HepG2 (cell line): ENCODE results near the gene VTI1B. TPM values are rescaled to one million over a fixed set of nuclear protein-coding genes. Genes with fewer than 3 reads are reported as not detected.

Experiments used
- ATF7 ChIP-seq, 2 experiments: fragments of 450-650 bp in 1 of 2; sonication (generic) in 1 of 2; formaldehyde crosslinking in 1 of 2; IDR thresholded peaks; 2 replicates each; pipeline versions ENCODE4 v1.4.0 to v1.6.1; 2016 to 2020; ENCODE audit warnings: antibody characterized with exemption in 1 of 2, mild to moderate bottlenecking in 1 of 2, missing genetic modification reagents in 1 of 2
- HNF4A ChIP-seq: sonication (generic); formaldehyde crosslinking; IDR thresholded peaks from 2 replicates; pipeline ENCODE4 v1.4.0; 2020; ENCODE audit warnings: missing genetic modification reagents
- MXI1 ChIP-seq: IDR thresholded peaks from 3 replicates; pipeline ENCODE4 v1.6.1; 2012; ENCODE audit warnings: low read depth, low read length, inconsistent platforms, borderline replicate concordance
- POGZ ChIP-seq: sonication (generic); formaldehyde crosslinking; IDR thresholded peaks from 2 replicates; pipeline ENCODE4 v1.4.0; 2020; ENCODE audit warnings: mild to moderate bottlenecking, missing genetic modification reagents
- RXRB ChIP-seq: IDR thresholded peaks from 2 replicates; pipeline ENCODE4 v1.6.1; 2016; ENCODE audit warnings: borderline replicate concordance, missing genetic modification reagents, missing compliant biosample characterization
- SIN3B ChIP-seq: fragments of 150-350 bp; IDR thresholded peaks from 2 replicates; pipeline ENCODE4 v1.6.1; 2014; ENCODE audit warnings: low read length
- SOX6 ChIP-seq, 2 experiments: fragments of 450-650 bp in 1 of 2; sonication (generic) in 1 of 2; formaldehyde crosslinking in 1 of 2; IDR thresholded peaks; 2 replicates each; pipeline versions ENCODE4 v1.4.0 to v1.6.1; 2017 to 2020; ENCODE audit warnings: antibody characterized with exemption in 1 of 2, mild to moderate bottlenecking in 1 of 2, missing genetic modification reagents in 1 of 2
- TCF7 ChIP-seq: sonication (generic); IDR thresholded peaks from 2 replicates; pipeline ENCODE4 v1.6.1; 2016; ENCODE audit warnings: antibody characterized with exemption, low read depth
- ZBTB20 ChIP-seq: sonication (generic); formaldehyde crosslinking; IDR thresholded peaks from 2 replicates; pipeline ENCODE4 v1.8.1; 2023; ENCODE audit warnings: missing genetic modification reagents, low read depth, mild to moderate bottlenecking, borderline replicate concordance
- ZFP62 ChIP-seq: sonication (generic); formaldehyde crosslinking; IDR thresholded peaks from 2 replicates; pipeline ENCODE4 v1.4.0; 2020; ENCODE audit warnings: missing genetic modification reagents
- ZNF609 ChIP-seq: sonication (generic); formaldehyde crosslinking; IDR thresholded peaks from 2 replicates; pipeline ENCODE4 v1.4.0; 2020; ENCODE audit warnings: mild to moderate bottlenecking, missing genetic modification reagents, borderline replicate concordance
- polyA plus RNA-seq, 8 experiments: library from polyadenylated mRNA; depleted of rRNA in 3 of 8; stranded (reverse) in 7 of 8; unstranded in 1 of 8; fragments of >200 nt; fragmentation: Illumina TruSeq in 4 of 8; extraction: Trizol in 4 of 8; gene quantifications; 2 replicates each; pipeline versions ENCODE4 v1.2.1 to v1.2.3, GENCODE V29; 2011 to 2016; ENCODE audit warnings: low read depth in 4 of 8, missing spikeins in 1 of 8, mixed read lengths in 1 of 8; ENCODE audit not compliant: insufficient read depth in 1 of 8
- total RNA-seq, 5 experiments: library from RNA; depleted of rRNA; stranded (reverse); fragments of >200 nt; fragmentation: Illumina TruSeq; extraction: Trizol; gene quantifications; 2 replicates each; pipeline ENCODE4 v1.2.3, GENCODE V29; 2016; ENCODE audit warnings: low read depth in 1 of 5
- TF ChIP-seq, protein P1 (sequence below): sonication (generic); formaldehyde crosslinking; IDR thresholded peaks from 2 replicates; pipeline ENCODE4 v1.4.0; 2020; ENCODE audit warnings: missing genetic modification reagents
- TF ChIP-seq, protein P2 (sequence below), 2 experiments: sonication (generic) in 1 of 2; formaldehyde crosslinking in 1 of 2; IDR thresholded peaks; 2 replicates each; pipeline versions ENCODE4 v1.4.0 to v1.6.1; 2016 to 2020; ENCODE audit warnings: borderline replicate concordance in 1 of 2, low read depth in 1 of 2, mild to moderate bottlenecking in 1 of 2, missing genetic modification reagents in 1 of 2
- TF ChIP-seq, protein P3 (sequence below): IDR thresholded peaks from 2 replicates; pipeline ENCODE4 v1.6.1; 2016; ENCODE audit warnings: mild to moderate bottlenecking

The VTI1B gene
- total and polyA plus RNA-seq, 2 of the 13 experiments (the other 11 are each of a cell fraction or from before 2014, with no cell fraction given): 39.0 to 103 TPM

- TF ChIP-seq, protein P1, sequence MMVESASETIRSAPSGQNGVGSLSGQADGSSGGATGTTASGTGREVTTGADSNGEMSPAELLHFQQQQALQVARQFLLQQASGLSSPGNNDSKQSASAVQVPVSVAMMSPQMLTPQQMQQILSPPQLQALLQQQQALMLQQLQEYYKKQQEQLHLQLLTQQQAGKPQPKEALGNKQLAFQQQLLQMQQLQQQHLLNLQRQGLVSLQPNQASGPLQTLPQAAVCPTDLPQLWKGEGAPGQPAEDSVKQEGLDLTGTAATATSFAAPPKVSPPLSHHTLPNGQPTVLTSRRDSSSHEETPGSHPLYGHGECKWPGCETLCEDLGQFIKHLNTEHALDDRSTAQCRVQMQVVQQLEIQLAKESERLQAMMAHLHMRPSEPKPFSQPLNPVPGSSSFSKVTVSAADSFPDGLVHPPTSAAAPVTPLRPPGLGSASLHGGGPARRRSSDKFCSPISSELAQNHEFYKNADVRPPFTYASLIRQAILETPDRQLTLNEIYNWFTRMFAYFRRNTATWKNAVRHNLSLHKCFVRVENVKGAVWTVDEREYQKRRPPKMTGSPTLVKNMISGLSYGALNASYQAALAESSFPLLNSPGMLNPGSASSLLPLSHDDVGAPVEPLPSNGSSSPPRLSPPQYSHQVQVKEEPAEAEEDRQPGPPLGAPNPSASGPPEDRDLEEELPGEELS (CRISPR knock-in tag): peak; percentile 50; the same call in 1 of the 2 replicates
- TF ChIP-seq SIN3B (no peak), ZNF609 (CRISPR knock-in tag) (peak; percentile 79), RXRB (CRISPR knock-in tag) (0 out of 2 replicates have a peak, but pooled peaks have one; percentile 10), ATF7 (IDR thresholded peaks at IDR 0.05) (no peak), ATF7 (CRISPR knock-in tag; IDR thresholded peaks at IDR 0.05) (no peak), ZBTB20 (CRISPR knock-in tag) (peak; percentile 61; the same call in 1 of the 2 replicates), POGZ (no peak), MXI1 (no peak), TCF7 (peak; percentile 77), SOX6 (IDR thresholded peaks at IDR 0.05) (no peak), SOX6 (CRISPR knock-in tag; IDR thresholded peaks at IDR 0.05) (peak; percentile 74; the same call in 1 of the 2 replicates), HNF4A (CRISPR knock-in tag) (peak; percentile 21; the same call in 1 of the 2 replicates), ZFP62 (CRISPR knock-in tag) (no peak)
- TF ChIP-seq, protein P2, sequence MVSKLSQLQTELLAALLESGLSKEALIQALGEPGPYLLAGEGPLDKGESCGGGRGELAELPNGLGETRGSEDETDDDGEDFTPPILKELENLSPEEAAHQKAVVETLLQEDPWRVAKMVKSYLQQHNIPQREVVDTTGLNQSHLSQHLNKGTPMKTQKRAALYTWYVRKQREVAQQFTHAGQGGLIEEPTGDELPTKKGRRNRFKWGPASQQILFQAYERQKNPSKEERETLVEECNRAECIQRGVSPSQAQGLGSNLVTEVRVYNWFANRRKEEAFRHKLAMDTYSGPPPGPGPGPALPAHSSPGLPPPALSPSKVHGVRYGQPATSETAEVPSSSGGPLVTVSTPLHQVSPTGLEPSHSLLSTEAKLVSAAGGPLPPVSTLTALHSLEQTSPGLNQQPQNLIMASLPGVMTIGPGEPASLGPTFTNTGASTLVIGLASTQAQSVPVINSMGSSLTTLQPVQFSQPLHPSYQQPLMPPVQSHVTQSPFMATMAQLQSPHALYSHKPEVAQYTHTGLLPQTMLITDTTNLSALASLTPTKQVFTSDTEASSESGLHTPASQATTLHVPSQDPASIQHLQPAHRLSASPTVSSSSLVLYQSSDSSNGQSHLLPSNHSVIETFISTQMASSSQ (IDR thresholded peaks at IDR 0.05; ENCODE audit: low read depth): peak; percentile 75
- TF ChIP-seq, protein P2 (CRISPR knock-in tag; IDR thresholded peaks at IDR 0.05; ENCODE audit: borderline replicate concordance): peak; percentile 50; the same call in 1 of the 2 replicates
- TF ChIP-seq, protein P3, sequence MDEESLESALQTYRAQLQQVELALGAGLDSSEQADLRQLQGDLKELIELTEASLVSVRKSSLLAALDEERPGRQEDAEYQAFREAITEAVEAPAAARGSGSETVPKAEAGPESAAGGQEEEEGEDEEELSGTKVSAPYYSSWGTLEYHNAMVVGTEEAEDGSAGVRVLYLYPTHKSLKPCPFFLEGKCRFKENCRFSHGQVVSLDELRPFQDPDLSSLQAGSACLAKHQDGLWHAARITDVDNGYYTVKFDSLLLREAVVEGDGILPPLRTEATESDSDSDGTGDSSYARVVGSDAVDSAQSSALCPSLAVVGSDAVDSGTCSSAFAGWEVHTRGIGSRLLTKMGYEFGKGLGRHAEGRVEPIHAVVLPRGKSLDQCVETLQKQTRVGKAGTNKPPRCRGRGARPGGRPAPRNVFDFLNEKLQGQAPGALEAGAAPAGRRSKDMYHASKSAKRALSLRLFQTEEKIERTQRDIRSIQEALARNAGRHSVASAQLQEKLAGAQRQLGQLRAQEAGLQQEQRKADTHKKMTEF (CRISPR knock-in tag): no peak
These were observed 42.6 kb upstream of the VTI1B start (continued) for GRCh38 chr14:67717048-67717447.
